ENCODE results near the gene TMEM269.

The TMEM269 gene

DNA sequence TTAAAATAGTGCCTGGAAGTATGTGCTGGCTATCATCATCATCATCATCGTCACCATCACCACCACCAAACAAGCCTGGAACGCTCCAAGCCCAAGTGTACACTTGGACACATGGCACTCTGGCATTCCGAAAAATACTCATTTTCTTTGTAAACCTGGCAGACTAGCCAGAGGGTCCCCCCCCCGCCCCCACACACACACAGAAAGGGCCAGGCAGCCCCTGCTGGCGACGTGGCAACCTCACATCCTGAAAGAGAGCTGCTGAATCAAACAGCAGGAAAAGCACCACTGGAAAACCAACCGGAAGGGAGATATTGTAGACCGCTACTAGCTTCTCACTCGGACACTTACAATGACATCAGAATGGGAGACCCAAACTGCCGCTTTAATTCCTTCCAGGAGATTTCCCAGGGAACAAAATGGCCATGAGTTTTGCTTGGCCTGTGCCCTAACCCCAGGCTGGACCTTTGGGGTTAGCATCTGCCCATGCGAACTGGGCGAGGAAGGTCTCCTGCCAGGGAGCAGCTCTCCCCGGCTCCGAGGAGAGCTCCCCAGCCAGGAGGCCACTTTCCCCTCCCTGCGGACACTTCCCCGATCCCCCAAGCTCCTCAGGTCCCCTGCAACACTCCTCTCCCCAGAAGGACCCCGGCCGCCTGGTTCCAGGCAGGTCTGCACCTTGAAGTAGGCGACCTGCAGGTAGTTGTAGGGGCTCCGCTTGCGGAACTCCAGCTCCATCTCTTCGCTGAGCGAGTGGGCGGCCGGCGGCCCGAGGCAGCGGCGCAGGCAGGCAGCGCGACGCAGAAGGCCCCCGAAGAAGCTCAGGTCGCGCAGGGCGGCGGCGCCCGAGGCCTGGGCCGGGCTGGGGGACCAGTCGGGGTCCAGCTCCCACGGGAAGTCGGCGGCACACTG lies 18.7 kb upstream of the TMEM269 start (continued):
- TF ChIP-seq ZNF354C (tag by site-specific recombination; IDR thresholded peaks at IDR 0.05; ENCODE audit: borderline replicate concordance, low read depth) (no peak), ZNF549 (tag by site-specific recombination; IDR thresholded peaks at IDR 0.05) (no peak), IKZF3 (tag by site-specific recombination; IDR thresholded peaks at IDR 0.05) (peak; percentile 78; the same call in 1 of the 2 replicates), ZNF600 (tag by site-specific recombination; IDR thresholded peaks at IDR 0.05) (no peak), GLIS1 (tag by site-specific recombination; IDR thresholded peaks at IDR 0.05) (peak; percentile 64), ZNF169 (tag by site-specific recombination; IDR thresholded peaks at IDR 0.05) (no peak), SCRT2 (tag by site-specific recombination; IDR thresholded peaks at IDR 0.05) (no peak), ZBTB21 (tag by site-specific recombination; IDR thresholded peaks at IDR 0.05) (no peak; the same call in 1 of the 2 replicates), GLIS2 (tag by site-specific recombination; IDR thresholded peaks at IDR 0.05) (no peak), ZNF530 (tag by site-specific recombination; IDR thresholded peaks at IDR 0.05; ENCODE audit: low read depth) (no peak), ZNF843 (tag by site-specific recombination; IDR thresholded peaks at IDR 0.05) (no peak), HOXA7 (CRISPR knock-in tag; IDR thresholded peaks at IDR 0.05; ENCODE audit: borderline replicate concordance) (no peak), ZNF202 (tag by site-specific recombination; IDR thresholded peaks at IDR 0.05; ENCODE audit: borderline replicate concordance) (no peak), ZNF223 (tag by site-specific recombination; IDR thresholded peaks at IDR 0.05) (no peak), ZNF548 (tag by site-specific recombination; IDR thresholded peaks at IDR 0.05) (no peak), ZNF155 (tag by site-specific recombination; IDR thresholded peaks at IDR 0.05) (no peak), PATZ1 (tag by site-specific recombination; IDR thresholded peaks at IDR 0.05) (peak; percentile 93), WT1 (tag by site-specific recombination; IDR thresholded peaks at IDR 0.05) (no peak), AEBP2 (tag by site-specific recombination; IDR thresholded peaks at IDR 0.05; ENCODE audit: borderline replicate concordance) (no peak), ZNF626 (tag by site-specific recombination; IDR thresholded peaks at IDR 0.05) (no peak), HOXD13 (CRISPR knock-in tag; IDR thresholded peaks at IDR 0.05; ENCODE audit: borderline replicate concordance) (no peak), GFI1B (tag by site-specific recombination; IDR thresholded peaks at IDR 0.05) (no peak), ZSCAN23 (tag by site-specific recombination; IDR thresholded peaks at IDR 0.05) (no peak), MEIS1 (CRISPR knock-in tag; IDR thresholded peaks at IDR 0.05; ENCODE audit: borderline replicate concordance) (no peak), ZNF658 (tag by site-specific recombination; IDR thresholded peaks at IDR 0.05) (no peak), ZNF514 (tag by site-specific recombination; IDR thresholded peaks at IDR 0.05) (no peak)
- TF ChIP-seq, protein P1, sequence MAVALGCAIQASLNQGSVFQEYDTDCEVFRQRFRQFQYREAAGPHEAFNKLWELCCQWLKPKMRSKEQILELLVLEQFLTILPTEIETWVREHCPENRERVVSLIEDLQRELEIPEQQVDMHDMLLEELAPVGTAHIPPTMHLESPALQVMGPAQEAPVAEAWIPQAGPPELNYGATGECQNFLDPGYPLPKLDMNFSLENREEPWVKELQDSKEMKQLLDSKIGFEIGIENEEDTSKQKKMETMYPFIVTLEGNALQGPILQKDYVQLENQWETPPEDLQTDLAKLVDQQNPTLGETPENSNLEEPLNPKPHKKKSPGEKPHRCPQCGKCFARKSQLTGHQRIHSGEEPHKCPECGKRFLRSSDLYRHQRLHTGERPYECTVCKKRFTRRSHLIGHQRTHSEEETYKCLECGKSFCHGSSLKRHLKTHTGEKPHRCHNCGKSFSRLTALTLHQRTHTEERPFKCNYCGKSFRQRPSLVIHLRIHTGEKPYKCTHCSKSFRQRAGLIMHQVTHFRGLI (tag by site-specific recombination; IDR thresholded peaks at IDR 0.05) = no peak
- TF ChIP-seq, protein P2, sequence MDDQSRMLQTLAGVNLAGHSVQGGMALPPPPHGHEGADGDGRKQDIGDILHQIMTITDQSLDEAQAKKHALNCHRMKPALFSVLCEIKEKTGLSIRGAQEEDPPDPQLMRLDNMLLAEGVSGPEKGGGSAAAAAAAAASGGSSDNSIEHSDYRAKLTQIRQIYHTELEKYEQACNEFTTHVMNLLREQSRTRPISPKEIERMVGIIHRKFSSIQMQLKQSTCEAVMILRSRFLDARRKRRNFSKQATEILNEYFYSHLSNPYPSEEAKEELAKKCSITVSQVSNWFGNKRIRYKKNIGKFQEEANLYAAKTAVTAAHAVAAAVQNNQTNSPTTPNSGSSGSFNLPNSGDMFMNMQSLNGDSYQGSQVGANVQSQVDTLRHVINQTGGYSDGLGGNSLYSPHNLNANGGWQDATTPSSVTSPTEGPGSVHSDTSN (CRISPR knock-in tag; IDR thresholded peaks at IDR 0.05) = no peak
- TF ChIP-seq, protein P3, sequence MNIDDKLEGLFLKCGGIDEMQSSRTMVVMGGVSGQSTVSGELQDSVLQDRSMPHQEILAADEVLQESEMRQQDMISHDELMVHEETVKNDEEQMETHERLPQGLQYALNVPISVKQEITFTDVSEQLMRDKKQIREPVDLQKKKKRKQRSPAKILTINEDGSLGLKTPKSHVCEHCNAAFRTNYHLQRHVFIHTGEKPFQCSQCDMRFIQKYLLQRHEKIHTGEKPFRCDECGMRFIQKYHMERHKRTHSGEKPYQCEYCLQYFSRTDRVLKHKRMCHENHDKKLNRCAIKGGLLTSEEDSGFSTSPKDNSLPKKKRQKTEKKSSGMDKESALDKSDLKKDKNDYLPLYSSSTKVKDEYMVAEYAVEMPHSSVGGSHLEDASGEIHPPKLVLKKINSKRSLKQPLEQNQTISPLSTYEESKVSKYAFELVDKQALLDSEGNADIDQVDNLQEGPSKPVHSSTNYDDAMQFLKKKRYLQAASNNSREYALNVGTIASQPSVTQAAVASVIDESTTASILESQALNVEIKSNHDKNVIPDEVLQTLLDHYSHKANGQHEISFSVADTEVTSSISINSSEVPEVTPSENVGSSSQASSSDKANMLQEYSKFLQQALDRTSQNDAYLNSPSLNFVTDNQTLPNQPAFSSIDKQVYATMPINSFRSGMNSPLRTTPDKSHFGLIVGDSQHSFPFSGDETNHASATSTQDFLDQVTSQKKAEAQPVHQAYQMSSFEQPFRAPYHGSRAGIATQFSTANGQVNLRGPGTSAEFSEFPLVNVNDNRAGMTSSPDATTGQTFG (tag by site-specific recombination; IDR thresholded peaks at IDR 0.05; ENCODE audit: borderline replicate concordance) = no peak
- TF ChIP-seq, protein P4, sequence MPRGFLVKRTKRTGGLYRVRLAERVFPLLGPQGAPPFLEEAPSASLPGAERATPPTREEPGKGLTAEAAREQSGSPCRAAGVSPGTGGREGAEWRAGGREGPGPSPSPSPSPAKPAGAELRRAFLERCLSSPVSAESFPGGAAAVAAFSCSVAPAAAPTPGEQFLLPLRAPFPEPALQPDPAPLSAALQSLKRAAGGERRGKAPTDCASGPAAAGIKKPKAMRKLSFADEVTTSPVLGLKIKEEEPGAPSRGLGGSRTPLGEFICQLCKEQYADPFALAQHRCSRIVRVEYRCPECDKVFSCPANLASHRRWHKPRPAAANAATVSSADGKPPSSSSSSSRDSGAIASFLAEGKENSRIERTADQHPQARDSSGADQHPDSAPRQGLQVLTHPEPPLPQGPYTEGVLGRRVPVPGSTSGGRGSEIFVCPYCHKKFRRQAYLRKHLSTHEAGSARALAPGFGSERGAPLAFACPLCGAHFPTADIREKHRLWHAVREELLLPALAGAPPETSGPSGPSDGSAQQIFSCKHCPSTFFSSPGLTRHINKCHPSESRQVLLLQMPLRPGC (tag by site-specific recombination; IDR thresholded peaks at IDR 0.05) = no peak
